GM06990 (cell line): Measurements from ENCODE around the gene ZBTB8B.

Experiments used
- DNase-seq: peaks from one replicate; pipeline ENCODE4 v3.0.0-alpha.2; 2011; ENCODE audit not compliant: insufficient read length; ENCODE audit errors: extremely low read depth
- H3K27me3 ChIP-seq: replicated peaks from 2 replicates; pipeline ENCODE4 v1.6.0; 2011; ENCODE audit warnings: low read length; ENCODE audit not compliant: control insufficient read depth, insufficient read depth
- H3K36me3 ChIP-seq: 2 replicates; pipeline ENCODE4 v1.5.1; 2011; ENCODE audit warnings: low read length; ENCODE audit not compliant: control insufficient read depth, insufficient read depth
- H3K4me3 ChIP-seq: replicated peaks from 2 replicates; pipeline ENCODE4 v1.5.1; 2011; ENCODE audit warnings: low read depth, mild to moderate bottlenecking, control low read depth, low read length
- CTCF ChIP-seq: IDR thresholded peaks from 2 replicates; pipeline ENCODE4 v1.5.1; 2011; ENCODE audit warnings: low read length, control low read depth, mild to moderate bottlenecking, inconsistent platforms; ENCODE audit not compliant: insufficient read depth, poor library complexity, severe bottlenecking

ZBTB8B gene

GRCh38 chr1:32508761-32509160 is 43.9 kb downstream of the ZBTB8B start:
- no peak overlapping the region for H3K4me3 ChIP-seq
- TF ChIP-seq CTCF = no peak
- DNase-seq = no peak
- no peaks in the 10 kb centered on the region; the same call in 1 of the 2 replicates for H3K27me3 ChIP-seq
- no peaks in the 10 kb centered on the region for H3K36me3 ChIP-seq

GRCh38 chr1:32509939-32510338 is 45.1 kb downstream of the ZBTB8B start:
- H3K27me3 ChIP-seq = no peaks in the 10 kb centered on the region; the same call in 1 of the 2 replicates
- H3K4me3 ChIP-seq = no peak overlapping the region
- no peak for DNase-seq
- no peaks in the 10 kb centered on the region for H3K36me3 ChIP-seq
- no peak for TF ChIP-seq CTCF
